MCF 10A (cell line): ENCODE data around the gene RINT1. TPM values are rescaled to one million over a fixed set of nuclear protein-coding genes. Genes with fewer than 3 reads are reported as not detected.

Experiments used
- BruUV-seq: library from RNA; stranded (reverse); fragments of 400-500 nt; replicated peaks from 2 replicates; lab custom pipeline; 2021; lab: Mats Ljungman, UMichigan
- CTCF ChIA-PET: fragments of 300-600 bp; sonication (Branson Sonifier 250); formaldehyde crosslinking; extraction: SDS; loops from one replicate; lab custom pipeline; 2021; ENCODE audit warnings: antibody characterized with exemption, inconsistent platforms; lab: Yijun Ruan, JAX
- POLR2A ChIA-PET: fragments of 300-600, 350-650 bp; sonication (Branson Sonifier 250); formaldehyde crosslinking; extraction: SDS; loops from one replicate; lab custom pipeline; 2020; ENCODE audit warnings: antibody characterized with exemption, inconsistent platforms; lab: Yijun Ruan, JAX
- DNase-seq: peaks from one replicate; pipeline ENCODE4 v3.0.0-alpha.2; 2018; ENCODE audit not compliant: unreplicated experiment
- H3K27ac Mint-ChIP-seq: one replicate; pipeline ENCODE4 v1.8.0; 2022; ENCODE audit warnings: mild to moderate bottlenecking, low read depth, mixed read lengths; ENCODE audit not compliant: unreplicated experiment
- H3K27me3 Mint-ChIP-seq: one replicate; pipeline ENCODE4 v1.8.0; 2022; ENCODE audit warnings: mixed read lengths; ENCODE audit not compliant: insufficient read depth, unreplicated experiment
- H3K36me3 Mint-ChIP-seq: one replicate; pipeline ENCODE4 v1.8.0; 2022; ENCODE audit warnings: mild to moderate bottlenecking, moderate library complexity, mixed read lengths; ENCODE audit not compliant: insufficient read depth, unreplicated experiment
- H3K4me1 Mint-ChIP-seq: one replicate; pipeline ENCODE4 v1.8.0; 2022; ENCODE audit warnings: mixed read lengths; ENCODE audit not compliant: insufficient read depth, unreplicated experiment
- H3K4me3 Mint-ChIP-seq: one replicate; pipeline ENCODE4 v1.8.0; 2022; ENCODE audit warnings: mild to moderate bottlenecking, moderate library complexity, mixed read lengths; ENCODE audit not compliant: unreplicated experiment
- H3K9me3 Mint-ChIP-seq: one replicate; pipeline ENCODE4 v1.8.0; 2022; ENCODE audit warnings: mixed read lengths; ENCODE audit not compliant: unreplicated experiment
- intact Hi-C: fragments of 100-400 bp; cut with micrococcal nuclease; formaldehyde crosslinking; loops from 2 replicates; pipeline ENCODE4 v1.14.1; 2022
- total RNA-seq: library from RNA; stranded (reverse); gene quantifications from 2 replicates; pipeline ENCODE4 v1.2.3, GENCODE V29; 2022
- TF ChIP-seq, protein P1 (sequence below): fragments of 200-600 bp; IDR thresholded peaks from one replicate; pipeline ENCODE4 v1.8.0; 2022; ENCODE audit warnings: antibody characterized with exemption, mild to moderate bottlenecking; ENCODE audit not compliant: unreplicated experiment

Gene RINT1
- total RNA-seq, 1 experiment from 2014 or later: 29.2 TPM

DNA sequence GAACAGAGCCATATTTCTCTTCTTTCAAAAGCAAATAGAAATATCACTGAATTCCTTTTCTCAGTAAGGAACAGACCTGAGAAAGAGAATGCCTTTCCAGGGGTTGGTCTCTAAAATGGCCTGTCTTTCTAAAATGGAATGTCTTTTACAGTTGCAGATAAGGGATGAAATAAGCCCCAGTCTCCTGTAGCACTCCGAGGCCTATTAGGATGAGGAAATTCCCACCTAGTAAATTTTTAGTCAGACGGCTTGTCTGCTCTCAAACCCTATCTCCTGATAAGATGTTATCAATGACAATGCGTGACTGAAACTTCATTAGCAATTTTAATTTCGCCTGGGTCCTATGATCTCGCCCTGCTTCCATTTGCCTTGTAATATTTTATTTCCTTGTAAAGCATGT, 52.2 kb downstream of the RINT1 start:
- Mint-ChIP-seq H3K4me3 (no peak overlapping the region), H3K36me3 (no peaks in the 10 kb centered on the region), H3K4me1 (no peaks in the 10 kb centered on the region), H3K9me3 (peaks cover 9% of the 10 kb centered on the region), H3K27me3 (no peaks in the 10 kb centered on the region), H3K27ac (no peak overlapping the region)
- ChIA-PET CTCF (no interaction called here), POLR2A (no interaction called here)
- intact Hi-C loops: no loop called here
- no TSS peak for BruUV-seq
- TF ChIP-seq, protein P1, sequence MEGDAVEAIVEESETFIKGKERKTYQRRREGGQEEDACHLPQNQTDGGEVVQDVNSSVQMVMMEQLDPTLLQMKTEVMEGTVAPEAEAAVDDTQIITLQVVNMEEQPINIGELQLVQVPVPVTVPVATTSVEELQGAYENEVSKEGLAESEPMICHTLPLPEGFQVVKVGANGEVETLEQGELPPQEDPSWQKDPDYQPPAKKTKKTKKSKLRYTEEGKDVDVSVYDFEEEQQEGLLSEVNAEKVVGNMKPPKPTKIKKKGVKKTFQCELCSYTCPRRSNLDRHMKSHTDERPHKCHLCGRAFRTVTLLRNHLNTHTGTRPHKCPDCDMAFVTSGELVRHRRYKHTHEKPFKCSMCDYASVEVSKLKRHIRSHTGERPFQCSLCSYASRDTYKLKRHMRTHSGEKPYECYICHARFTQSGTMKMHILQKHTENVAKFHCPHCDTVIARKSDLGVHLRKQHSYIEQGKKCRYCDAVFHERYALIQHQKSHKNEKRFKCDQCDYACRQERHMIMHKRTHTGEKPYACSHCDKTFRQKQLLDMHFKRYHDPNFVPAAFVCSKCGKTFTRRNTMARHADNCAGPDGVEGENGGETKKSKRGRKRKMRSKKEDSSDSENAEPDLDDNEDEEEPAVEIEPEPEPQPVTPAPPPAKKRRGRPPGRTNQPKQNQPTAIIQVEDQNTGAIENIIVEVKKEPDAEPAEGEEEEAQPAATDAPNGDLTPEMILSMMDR: no peak
- DNase-seq: no peak

DNA sequence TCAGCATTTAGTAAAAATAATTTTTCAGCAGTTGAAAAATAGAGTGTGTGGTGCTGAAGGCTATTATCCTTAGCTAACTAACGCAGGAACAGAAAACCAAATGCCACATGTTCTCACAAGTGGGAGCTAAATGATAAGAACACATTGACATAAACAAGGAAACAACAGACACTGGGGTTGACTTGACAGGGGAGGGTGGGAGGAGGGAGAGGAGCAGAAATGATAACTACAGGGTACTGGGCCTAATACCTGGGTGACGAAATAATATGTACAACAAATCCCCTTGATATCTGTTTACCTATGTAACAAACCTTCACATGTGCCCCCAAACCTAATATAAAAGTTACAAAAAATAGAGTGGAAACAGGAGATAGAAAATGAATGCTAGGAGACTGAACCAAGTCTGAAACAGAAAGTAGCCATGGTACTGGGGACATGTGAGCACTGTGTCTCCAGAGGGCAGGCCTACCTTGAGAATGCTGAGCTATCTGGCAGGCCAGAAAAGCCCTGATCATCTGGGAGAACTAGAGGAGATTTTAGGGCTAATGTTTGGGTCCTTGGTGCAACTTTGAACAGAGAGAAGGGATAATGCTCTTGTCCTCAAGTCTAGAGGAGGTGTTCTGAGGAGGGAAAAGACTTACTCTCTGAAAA, 54.0 kb downstream of the RINT1 start:
- DNase-seq: no peak
- Mint-ChIP-seq H3K4me1 (no peaks in the 10 kb centered on the region), H3K9me3 (peaks cover 9% of the 10 kb centered on the region), H3K27me3 (no peaks in the 10 kb centered on the region), H3K4me3 (no peak overlapping the region), H3K27ac (peak overlapping the region; percentile 63), H3K36me3 (no peaks in the 10 kb centered on the region)
- no TSS peak for BruUV-seq
- TF ChIP-seq, protein P1: no peak
- ChIA-PET CTCF (interaction anchor here (0.5 to 1.1 kb wide), 3 partner anchors 9 to 456 kb away, joined by 3 read pairs; partner anchors contain the start of gene RINT1), POLR2A (interaction anchor here (0.6 kb wide), 1 partner anchor 1716 kb away, joined by 3 read pairs; no protein-coding TSS in a partner anchor)
- intact Hi-C loops: loop anchor here (5.0 kb wide), 1 partner anchor 704 kb away; no protein-coding TSS in a partner anchor

DNA sequence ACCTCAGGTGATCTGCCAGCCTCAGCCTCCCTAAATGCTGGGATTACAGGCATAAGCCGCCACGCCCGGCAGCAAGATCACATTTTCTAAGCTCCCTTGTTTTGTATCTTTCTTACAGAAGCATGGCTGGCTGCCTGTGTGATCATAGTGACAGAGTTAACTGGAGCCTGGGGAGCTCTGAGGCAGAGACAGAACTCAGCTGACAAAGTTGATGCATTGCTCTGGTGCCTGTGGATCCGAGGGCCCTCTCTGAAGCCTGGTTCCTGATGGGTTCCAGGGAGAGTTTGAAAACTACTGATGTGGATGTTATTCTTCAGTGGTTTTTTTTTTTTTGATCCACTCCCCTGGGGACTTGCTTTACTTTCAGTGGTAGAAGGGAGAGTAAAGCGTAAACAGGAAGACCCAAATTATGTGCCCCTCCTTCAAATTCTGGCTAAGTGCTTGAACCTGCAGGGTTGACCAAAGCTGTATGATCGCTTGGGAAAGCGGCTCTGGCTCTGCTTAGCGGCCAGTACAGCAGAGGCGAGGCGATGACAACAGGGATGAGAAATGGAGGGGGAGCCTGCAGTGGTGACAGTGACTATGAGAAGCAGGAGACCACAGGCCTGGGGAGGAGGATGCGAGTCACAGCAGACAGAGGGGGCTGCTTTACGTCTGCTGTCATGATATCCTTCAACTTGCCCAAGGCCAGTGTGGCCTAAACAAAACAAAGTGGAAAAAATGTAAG, 56.1 kb downstream of the RINT1 start:
- no TSS peak for BruUV-seq
- Mint-ChIP-seq H3K4me3 (no peak overlapping the region), H3K36me3 (no peaks in the 10 kb centered on the region), H3K27me3 (no peaks in the 10 kb centered on the region), H3K27ac (no peak overlapping the region), H3K9me3 (peaks cover under 1% of the 10 kb centered on the region), H3K4me1 (no peaks in the 10 kb centered on the region)
- DNase-seq: no peak
- POLR2A ChIA-PET: interaction anchor here (1.2 kb wide), 2 partner anchors 21 to 56 kb away, joined by 3 to 4 read pairs; partner anchors contain the start of gene RINT1
- CTCF ChIA-PET: interaction anchor here (0.6 to 1.1 kb wide), 5 partner anchors 10 to 91 kb away, joined by 3 to 7 read pairs (median 5); no protein-coding TSS in a partner anchor
- intact Hi-C loops: loop anchor here (5.0 kb wide), 1 partner anchor 706 kb away; no protein-coding TSS in a partner anchor
- TF ChIP-seq, protein P1: no peak
